ENCODE measurements around the gene DNAJC11. TPM values are rescaled to one million over a fixed set of nuclear protein-coding genes. Genes with fewer than 3 reads are reported as not detected.

Gene DNAJC11
- total and polyA plus RNA-seq, 5 donors from 2014 or later = 10.4 to 41.4 (median 16.3) TPM

DNA sequence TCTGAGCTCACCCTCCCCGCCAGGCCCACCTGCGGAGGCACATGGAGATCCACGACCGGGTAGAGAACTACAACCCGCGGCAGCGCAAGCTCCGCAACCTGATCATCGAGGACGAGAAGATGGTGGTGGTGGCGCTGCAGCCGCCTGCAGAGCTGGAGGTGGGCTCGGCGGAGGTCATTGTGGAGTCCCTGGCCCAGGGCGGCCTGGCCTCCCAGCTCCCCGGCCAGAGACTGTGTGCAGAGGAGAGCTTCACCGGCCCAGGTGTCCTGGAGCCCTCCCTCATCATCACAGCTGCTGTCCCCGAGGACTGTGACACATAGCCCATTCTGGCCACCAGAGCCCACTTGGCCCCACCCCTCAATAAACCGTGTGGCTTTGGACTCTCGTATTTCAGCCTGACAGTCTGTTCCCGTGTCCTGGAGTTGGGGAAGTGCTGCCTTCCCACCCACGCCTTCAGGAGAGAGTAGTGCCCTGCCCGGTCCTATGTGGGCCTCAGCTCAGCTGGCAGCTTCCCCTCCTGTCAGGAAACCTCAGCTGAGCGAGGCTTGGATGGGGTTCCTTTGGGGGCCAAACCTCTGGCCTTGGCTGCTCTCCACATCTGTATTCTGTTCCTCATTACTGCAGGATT, 112.6 kb downstream of the DNAJC11 start:
- Histone ChIP-seq H3K27ac (ENCODE audit: insufficient read depth, low read length, poor library complexity, severe bottlenecking) (no peak overlapping the region), H3K27me3 (ENCODE audit: control insufficient read depth, insufficient read depth, low read length) (no peaks in the 10 kb centered on the region), H3K4me1 (ENCODE audit: control insufficient read depth, insufficient read depth, low read length, poor library complexity, severe bottlenecking) (peaks cover 20% of the 10 kb centered on the region), H3K36me3 (ENCODE audit: control insufficient read depth, insufficient read depth, low read length) (peaks cover 49% of the 10 kb centered on the region), H3K4me3 (ENCODE audit: low read depth, low read length) (no peak overlapping the region), H3K9me3 (ENCODE audit: control insufficient read depth in 2 of 2, low read length in 2 of 2) (no peaks in the 10 kb centered on the region)
- peak overlapping the region in 1 of 3 donors; percentile 29 for H3K27ac Mint-ChIP-seq
- H3K27me3 Mint-ChIP-seq = no peaks in the 10 kb centered on the region
- H3K4me1 Mint-ChIP-seq = peaks cover 0 to 40% (median 15%) of the 10 kb centered on the region in 4 donors
- ATAC-seq (ENCODE audit: low read depth in 2 of 2) (no peak), DNase-seq (no peak)
- H3K36me3 Mint-ChIP-seq = peaks cover 3% of the 10 kb centered on the region
- H3K9me3 Mint-ChIP-seq = no peaks in the 10 kb centered on the region
- peak overlapping the region in 1 of 4 donors; percentile 48 for H3K4me3 Mint-ChIP-seq

DNA sequence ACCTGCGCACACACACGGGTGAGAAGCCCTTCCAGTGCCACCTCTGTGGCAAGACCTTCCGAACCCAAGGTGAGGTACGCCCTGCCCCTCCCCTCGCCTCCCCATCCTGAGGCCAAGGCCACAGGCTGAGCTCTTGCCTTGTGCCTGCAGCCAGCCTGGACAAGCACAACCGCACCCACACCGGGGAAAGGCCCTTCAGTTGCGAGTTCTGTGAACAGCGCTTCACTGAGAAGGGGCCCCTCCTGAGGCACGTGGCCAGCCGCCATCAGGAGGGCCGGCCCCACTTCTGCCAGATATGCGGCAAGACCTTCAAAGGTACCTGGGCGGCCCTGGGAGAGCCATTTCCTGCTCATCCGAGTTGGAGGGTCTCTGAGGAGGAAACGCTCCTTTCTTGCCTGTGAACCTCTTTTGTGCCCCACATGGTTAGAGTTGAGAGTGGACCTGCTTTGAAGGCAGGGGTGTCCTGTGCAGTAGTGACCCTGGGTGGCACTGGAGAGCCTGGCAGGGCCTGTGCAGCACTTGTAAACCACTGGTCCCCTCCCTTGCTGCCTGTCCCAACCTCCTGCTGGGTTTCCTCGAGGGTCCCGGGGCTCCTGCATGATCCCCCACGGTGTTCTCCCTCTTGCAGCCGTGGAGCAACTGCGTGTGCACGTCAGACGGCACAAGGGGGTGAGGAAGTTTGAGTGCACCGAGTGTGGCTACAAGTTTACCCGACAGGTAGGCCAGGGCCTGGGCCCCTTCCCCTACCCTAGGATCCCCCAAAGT, 113.3 kb downstream of the DNAJC11 start:
- H3K9me3 ChIP-seq (ENCODE audit: control insufficient read depth in 2 of 2, low read length in 2 of 2) = no peaks in the 10 kb centered on the region
- no peaks in the 10 kb centered on the region for H3K27me3 ChIP-seq (ENCODE audit: control insufficient read depth, insufficient read depth, low read length)
- Mint-ChIP-seq H3K27me3 (no peaks in the 10 kb centered on the region), H3K4me3 (no peak overlapping the region), H3K27ac (no peak overlapping the region), H3K36me3 (no peaks in the 10 kb centered on the region), H3K4me1 (peaks cover 0 to 40% (median 15%) of the 10 kb centered on the region in 4 donors), H3K9me3 (no peaks in the 10 kb centered on the region)
- H3K36me3 ChIP-seq (ENCODE audit: control insufficient read depth, insufficient read depth, low read length) = peaks cover 43% of the 10 kb centered on the region
- H3K4me1 ChIP-seq (ENCODE audit: control insufficient read depth, insufficient read depth, low read length, poor library complexity, severe bottlenecking) = peaks cover 20% of the 10 kb centered on the region
- H3K27ac ChIP-seq (ENCODE audit: insufficient read depth, low read length, poor library complexity, severe bottlenecking) = no peak overlapping the region
- ATAC-seq (ENCODE audit: low read depth in 2 of 2) (no peak), DNase-seq (no peak)
- no peak overlapping the region for H3K4me3 ChIP-seq (ENCODE audit: low read depth, low read length)

GRCh38 chr1:6587261-6588005, 114.2 kb downstream of the DNAJC11 start:
- Histone ChIP-seq H3K27ac (ENCODE audit: insufficient read depth, low read length, poor library complexity, severe bottlenecking) (no peak overlapping the region), H3K4me3 (ENCODE audit: low read depth, low read length) (no peak overlapping the region), H3K27me3 (ENCODE audit: control insufficient read depth, insufficient read depth, low read length) (no peaks in the 10 kb centered on the region), H3K9me3 (ENCODE audit: control insufficient read depth in 2 of 2, low read length in 2 of 2) (no peaks in the 10 kb centered on the region), H3K36me3 (ENCODE audit: control insufficient read depth, insufficient read depth, low read length) (peaks cover 35% of the 10 kb centered on the region), H3K4me1 (ENCODE audit: control insufficient read depth, insufficient read depth, low read length, poor library complexity, severe bottlenecking) (peaks cover 20% of the 10 kb centered on the region)
- no peak for ATAC-seq (ENCODE audit: low read depth in 2 of 2)
- no peaks in the 10 kb centered on the region for H3K27me3 Mint-ChIP-seq
- H3K36me3 Mint-ChIP-seq = no peaks in the 10 kb centered on the region
- H3K27ac Mint-ChIP-seq = peak overlapping the region in 2 of 3 donors; percentile 43 to 67
- H3K9me3 Mint-ChIP-seq = no peaks in the 10 kb centered on the region
- peaks cover 0 to 45% (median 19%) of the 10 kb centered on the region in 4 donors for H3K4me1 Mint-ChIP-seq
- peak in 1 of 3 donors; percentile 21 for DNase-seq
- H3K4me3 Mint-ChIP-seq = no peak overlapping the region

DNA sequence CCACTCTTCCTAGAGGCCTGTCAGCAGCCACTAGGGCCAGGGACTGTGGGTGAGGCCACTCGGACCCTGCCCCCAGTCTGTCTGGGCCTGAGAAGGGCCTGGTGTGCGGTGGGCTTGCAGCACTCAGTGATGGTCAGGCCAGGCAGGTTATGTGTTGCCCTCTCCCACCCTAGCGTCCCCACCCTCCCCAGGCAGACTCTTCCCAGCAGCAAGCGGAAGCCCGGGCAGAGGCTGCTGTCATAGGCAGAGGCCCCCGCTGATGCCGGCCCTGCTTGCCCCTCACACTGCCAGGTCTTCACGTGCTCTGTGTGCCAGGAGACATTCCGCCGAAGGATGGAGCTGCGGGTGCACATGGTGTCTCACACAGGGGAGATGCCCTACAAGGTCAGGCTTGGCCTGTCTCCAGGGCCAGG, 115.2 kb downstream of the DNAJC11 start:
- H3K4me1 Mint-ChIP-seq = peaks cover 0 to 50% (median 23%) of the 10 kb centered on the region in 4 donors

DNA sequence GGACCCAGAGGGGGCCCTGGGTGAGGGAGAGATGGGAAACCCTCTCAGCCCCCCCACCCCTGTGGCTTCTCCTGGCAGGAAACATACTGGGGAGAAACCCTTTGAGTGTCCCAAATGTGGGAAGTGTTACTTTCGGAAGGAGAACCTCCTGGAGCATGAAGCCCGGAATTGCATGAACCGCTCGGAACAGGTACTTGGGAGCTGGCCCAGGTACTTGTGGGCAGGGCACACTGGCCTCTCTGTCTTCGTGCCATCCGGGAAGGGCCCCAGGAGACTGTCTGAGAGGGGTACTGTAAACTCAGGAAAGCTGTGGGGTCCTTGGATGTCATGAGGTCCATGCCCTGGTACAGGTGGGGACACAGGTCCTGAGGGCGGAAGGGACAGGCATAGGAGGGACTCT, 115.8 kb downstream of the DNAJC11 start:
- Mint-ChIP-seq H3K27me3 (no peaks in the 10 kb centered on the region), H3K36me3 (no peaks in the 10 kb centered on the region), H3K4me1 (peaks cover 0 to 52% (median 24%) of the 10 kb centered on the region in 4 donors), H3K27ac (peak overlapping the region in 1 of 3 donors; percentile 26), H3K4me3 (no peak overlapping the region), H3K9me3 (no peaks in the 10 kb centered on the region)
- no peak for ATAC-seq (ENCODE audit: low read depth in 2 of 2)
- Histone ChIP-seq H3K4me3 (ENCODE audit: low read depth, low read length) (no peak overlapping the region), H3K4me1 (ENCODE audit: control insufficient read depth, insufficient read depth, low read length, poor library complexity, severe bottlenecking) (peaks cover 22% of the 10 kb centered on the region), H3K27ac (ENCODE audit: insufficient read depth, low read length, poor library complexity, severe bottlenecking) (no peak overlapping the region), H3K9me3 (ENCODE audit: control insufficient read depth in 2 of 2, low read length in 2 of 2) (no peaks in the 10 kb centered on the region), H3K36me3 (ENCODE audit: control insufficient read depth, insufficient read depth, low read length) (peaks cover 25% of the 10 kb centered on the region), H3K27me3 (ENCODE audit: control insufficient read depth, insufficient read depth, low read length) (no peaks in the 10 kb centered on the region)
- no peak for DNase-seq

More for the DNA sequence above, 115.2 kb downstream of the DNAJC11 start:
- H3K9me3 ChIP-seq (ENCODE audit: control insufficient read depth in 2 of 2, low read length in 2 of 2) = no peaks in the 10 kb centered on the region
- H3K4me1 ChIP-seq (ENCODE audit: control insufficient read depth, insufficient read depth, low read length, poor library complexity, severe bottlenecking) = peaks cover 21% of the 10 kb centered on the region
- Mint-ChIP-seq H3K36me3 (no peaks in the 10 kb centered on the region), H3K27me3 (no peaks in the 10 kb centered on the region), H3K9me3 (no peaks in the 10 kb centered on the region), H3K27ac (peak overlapping the region in 1 of 3 donors; percentile 32), H3K4me3 (peak overlapping the region in 1 of 4 donors; percentile 32)
- H3K4me3 ChIP-seq (ENCODE audit: low read depth, low read length) = no peak overlapping the region
- peaks cover 30% of the 10 kb centered on the region for H3K36me3 ChIP-seq (ENCODE audit: control insufficient read depth, insufficient read depth, low read length)
- ATAC-seq (ENCODE audit: low read depth in 2 of 2) (no peak), DNase-seq (no peak)
- H3K27me3 ChIP-seq (ENCODE audit: control insufficient read depth, insufficient read depth, low read length) = no peaks in the 10 kb centered on the region
- H3K27ac ChIP-seq (ENCODE audit: insufficient read depth, low read length, poor library complexity, severe bottlenecking) = no peak overlapping the region

DNA sequence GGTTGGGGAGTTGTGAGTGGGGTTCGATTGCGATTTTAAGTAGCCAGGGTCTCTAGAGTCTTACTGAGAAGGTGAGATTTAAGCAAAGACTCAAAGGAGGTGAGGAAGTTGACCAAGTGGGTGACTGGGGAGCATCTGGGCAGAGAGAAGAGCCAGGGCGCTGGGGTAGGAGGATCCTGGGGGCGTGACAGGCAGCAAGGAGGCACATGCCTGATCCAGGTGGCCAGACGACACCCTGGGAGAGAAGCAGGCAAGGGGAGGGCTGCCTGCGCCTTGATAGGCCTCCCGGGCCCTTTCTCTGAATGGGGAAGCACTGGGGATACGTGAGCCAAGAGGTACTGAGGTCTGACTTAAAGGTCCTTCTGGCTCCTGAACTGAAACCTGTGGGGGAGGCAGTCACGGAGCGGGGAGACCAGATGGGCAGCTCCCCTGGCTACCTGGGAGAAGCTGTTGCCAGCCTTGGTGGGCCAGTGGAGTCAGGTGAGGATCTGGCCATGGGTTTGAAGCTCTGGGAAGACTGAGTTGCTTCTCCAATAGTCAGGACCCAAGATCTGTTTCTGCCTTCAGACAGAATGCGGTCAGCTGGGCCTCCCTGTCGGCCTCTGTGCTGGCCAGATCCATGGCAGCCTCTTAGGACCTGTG, 116.4 kb downstream of the DNAJC11 start:
- Mint-ChIP-seq H3K36me3 (no peaks in the 10 kb centered on the region), H3K4me1 (peaks cover 0 to 53% (median 25%) of the 10 kb centered on the region in 4 donors), H3K27ac (peak overlapping the region in 1 of 3 donors; percentile 47), H3K27me3 (no peaks in the 10 kb centered on the region), H3K4me3 (peak overlapping the region in 1 of 4 donors; percentile 75), H3K9me3 (no peaks in the 10 kb centered on the region)
- DNase-seq (no peak), ATAC-seq (ENCODE audit: low read depth in 2 of 2) (no peak)
- Histone ChIP-seq H3K36me3 (ENCODE audit: control insufficient read depth, insufficient read depth, low read length) (peaks cover 18% of the 10 kb centered on the region), H3K9me3 (ENCODE audit: control insufficient read depth in 2 of 2, low read length in 2 of 2) (no peaks in the 10 kb centered on the region), H3K27me3 (ENCODE audit: control insufficient read depth, insufficient read depth, low read length) (no peaks in the 10 kb centered on the region), H3K4me3 (ENCODE audit: low read depth, low read length) (no peak overlapping the region), H3K4me1 (ENCODE audit: control insufficient read depth, insufficient read depth, low read length, poor library complexity, severe bottlenecking) (peaks cover 28% of the 10 kb centered on the region), H3K27ac (ENCODE audit: insufficient read depth, low read length, poor library complexity, severe bottlenecking) (no peak overlapping the region)

All from CD4-positive, CD25-positive, alpha-beta regulatory T cell (primary cell).